GM21786 (cell line): ENCODE measurements around the gene PPIL3.
"Not testable (repeated sequence)": the region's sequence is repeated elsewhere in the genome, so short reads cannot be mapped to it uniquely, and the experiment has no call there.

Source experiments
- ATAC-seq: cut with Tn5 transposase; IDR thresholded peaks from one replicate; pipeline ENCODE4 v1.9.1; 2021; ENCODE audit not compliant: unreplicated experiment

Gene PPIL3

GRCh38 chr2:200888704-200889625, at the start of gene PPIL3, which contains the start of gene NIF3L1:
TSS of gene PPIL3 (minus strand) at chr2:200889077. CDS start at chr2:200887615, 1,462 bp downstream.
TSS of gene NIF3L1 (plus strand) at chr2:200889371. CDS start at chr2:200891944, 2,573 bp downstream.
- ATAC-seq: peak; percentile 89

DNA sequence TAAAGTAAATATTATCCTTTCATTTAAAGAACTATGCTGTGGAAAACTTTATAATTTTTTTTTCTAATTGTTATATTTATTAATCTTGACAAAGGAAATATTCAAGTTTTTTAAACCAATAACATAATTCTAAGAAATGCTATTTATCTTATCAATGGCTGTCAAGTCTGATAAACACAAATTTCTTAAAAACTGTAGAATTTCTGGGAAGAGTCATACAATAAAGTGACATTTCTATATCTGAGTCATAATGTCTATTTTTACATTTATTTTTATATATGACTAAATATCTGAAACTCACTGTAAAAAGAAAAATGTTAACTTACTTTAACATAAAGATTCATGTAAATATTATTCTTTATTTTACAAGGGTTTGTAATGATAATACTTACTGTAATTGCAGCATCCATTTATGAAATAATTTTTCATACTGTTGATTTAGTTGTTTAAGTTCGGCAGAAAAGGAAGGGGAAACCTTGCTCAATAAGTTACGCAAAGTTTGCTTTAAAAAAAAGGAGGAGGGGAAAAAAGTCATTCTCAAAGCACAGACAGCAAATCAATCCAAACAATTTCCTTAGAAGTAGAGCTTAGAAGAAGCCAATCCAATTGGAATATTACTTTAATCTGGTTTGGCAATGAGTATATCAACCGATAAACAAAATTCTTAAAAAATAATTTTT, 42.2 kb upstream of the PPIL3 start:
- no peak for ATAC-seq

GRCh38 chr2:200929334-200930249, 40.7 kb upstream of the PPIL3 start:
- no peak for ATAC-seq

DNA sequence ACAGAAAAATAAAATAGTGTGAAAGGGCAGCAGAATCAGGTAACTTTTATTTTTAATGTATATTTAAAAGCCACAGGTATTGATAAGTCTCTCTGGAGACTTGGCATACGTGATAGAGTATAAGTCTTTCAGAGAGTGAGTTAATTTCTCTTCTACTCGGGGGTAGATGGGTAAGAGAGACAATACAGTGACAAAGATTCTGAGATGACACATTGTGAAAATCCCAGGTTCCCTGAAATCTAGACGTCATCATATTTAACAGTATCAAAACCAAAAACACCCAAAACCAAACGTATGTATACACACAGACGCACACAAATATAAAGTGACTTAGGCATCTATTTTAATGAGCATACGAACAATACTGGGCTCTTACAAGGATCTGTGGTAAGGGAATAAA, 33.6 kb upstream of the PPIL3 start:
- ATAC-seq: no peak

DNA sequence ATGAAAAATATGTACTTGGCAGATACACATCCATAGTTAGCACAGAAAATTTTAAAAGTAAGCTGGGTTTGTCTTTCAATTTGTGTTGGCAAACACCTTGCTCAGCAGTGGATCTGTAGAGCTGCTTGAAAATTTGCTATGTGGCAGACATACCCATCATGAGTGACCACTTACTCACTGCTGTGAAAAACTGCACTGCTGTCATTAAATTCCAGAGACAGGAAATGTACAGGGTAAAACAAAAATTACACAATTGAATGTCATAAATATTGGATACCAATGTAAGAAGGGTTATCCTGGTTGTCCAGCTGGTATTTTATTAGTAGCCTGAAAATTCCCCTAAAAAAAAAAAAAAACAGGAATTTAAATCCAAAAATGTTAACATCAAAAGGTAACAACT, 24.8 kb upstream of the PPIL3 start:
- no peak for ATAC-seq

DNA sequence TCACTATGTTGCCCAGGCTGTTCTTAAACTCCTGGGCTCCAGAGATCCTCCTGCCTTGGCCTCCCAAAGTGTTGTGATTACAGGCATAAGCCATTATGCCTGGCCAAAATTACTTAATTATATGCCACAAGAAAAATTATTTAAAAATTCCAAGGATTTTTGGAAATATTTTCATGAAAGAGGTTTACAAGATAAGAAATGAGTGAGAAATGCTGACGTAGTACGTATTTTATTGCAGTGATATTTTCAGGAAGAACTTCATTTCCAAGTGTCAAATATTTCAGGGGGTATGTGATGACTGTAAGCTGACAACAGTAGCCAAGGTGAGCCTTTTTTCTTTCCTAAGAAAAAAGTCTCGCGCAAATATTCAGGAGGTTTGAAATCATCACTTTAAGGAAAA, 21.1 kb upstream of the PPIL3 start:
- ATAC-seq: no peak

DNA sequence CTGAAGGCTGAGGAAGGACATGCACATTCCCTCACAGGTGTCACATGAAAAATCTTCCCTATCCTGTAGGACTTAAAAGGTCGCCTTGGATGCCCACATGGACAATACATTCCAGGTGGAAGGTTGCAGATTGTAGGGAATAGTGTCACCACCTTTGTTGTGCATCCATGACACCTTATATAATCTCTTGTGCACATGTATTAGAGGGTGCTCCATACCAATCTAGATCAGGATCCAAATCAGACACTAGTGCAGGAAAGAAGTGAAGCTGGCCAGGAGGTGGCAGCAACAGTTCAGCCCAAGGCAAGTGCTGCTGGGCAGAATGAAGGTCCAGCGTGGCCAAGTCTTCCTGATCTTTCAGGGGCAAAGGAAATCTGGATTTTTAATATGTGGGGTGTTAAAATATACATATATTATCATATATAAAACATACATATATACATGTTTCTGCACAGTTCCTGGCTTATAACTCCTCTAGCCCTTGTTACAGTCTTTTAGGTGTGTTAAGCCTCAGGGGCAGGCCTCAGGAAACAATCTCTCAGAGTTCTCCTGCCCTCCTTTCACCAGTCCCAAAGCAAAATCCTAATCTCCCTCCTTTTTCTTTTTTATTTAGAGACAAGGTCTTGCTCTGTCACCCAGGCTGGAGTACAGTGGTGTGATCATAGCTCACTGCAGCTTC, 16.9 kb upstream of the PPIL3 start:
- ATAC-seq: peak; percentile 49

DNA sequence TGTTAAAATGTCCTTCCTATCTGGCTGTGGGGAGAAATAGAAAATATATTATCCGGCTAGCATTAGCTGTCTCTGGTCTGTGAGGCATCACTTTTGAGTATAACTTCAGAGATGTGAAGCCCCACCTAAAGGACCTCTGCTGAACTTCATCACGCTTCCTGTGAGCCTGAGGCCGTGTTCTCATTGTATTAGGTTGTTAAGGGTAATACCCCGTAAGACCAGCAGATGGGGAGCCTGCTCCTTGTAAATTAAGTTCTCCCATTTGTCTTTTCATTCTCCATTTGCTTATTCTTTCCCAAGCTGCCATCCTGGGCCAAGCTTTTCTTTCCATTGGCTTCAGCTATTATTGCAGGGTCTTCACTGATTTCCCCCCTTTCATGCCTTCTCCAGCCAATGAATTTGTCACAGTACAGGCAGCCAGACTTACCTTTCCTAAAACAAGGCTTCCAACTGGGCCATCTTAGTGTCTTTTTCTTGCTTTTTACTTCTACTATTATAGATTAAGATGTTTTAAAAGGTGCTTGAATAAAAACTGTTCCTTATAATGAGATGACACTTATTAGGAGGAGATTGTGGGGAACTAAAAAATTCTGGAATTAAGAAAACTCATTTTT, 12.7 kb upstream of the PPIL3 start:
- peak; percentile 99 for ATAC-seq

- ATAC-seq: no peak
Observed at GRCh38 chr2:200899482-200899881, 10.6 kb upstream of the PPIL3 start.

DNA sequence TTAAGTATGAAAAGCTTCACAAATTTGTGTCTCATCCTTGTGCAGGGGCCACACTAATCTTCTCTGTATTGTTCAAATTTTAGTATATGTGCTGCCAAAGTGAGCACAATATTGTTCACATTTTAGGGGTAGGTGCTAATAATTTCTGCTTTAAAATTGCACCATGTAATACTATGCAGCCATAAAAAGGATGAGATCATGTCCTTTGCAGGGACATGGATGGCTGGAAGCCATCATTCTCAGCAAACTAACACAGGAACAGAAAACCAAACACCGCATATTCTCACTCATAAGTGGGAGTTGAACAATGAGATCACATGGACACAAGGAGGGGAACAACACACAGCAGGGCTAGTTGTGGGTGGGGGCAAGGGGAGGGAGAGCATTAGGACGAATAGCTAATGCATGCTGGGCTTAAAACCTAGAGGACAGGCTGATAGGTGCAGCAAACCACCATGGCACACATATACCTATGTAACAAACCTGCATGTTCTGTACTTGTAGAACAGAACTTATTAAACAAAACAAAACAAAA, 7.1 kb downstream of the PPIL3 start:
- ATAC-seq: not testable (repeated sequence)

GRCh38 chr2:200878289-200878880, 10.5 kb downstream of the PPIL3 start:
- no peak for ATAC-seq

GRCh38 chr2:200877443-200877842, 11.4 kb downstream of the PPIL3 start:
- no peak for ATAC-seq

DNA sequence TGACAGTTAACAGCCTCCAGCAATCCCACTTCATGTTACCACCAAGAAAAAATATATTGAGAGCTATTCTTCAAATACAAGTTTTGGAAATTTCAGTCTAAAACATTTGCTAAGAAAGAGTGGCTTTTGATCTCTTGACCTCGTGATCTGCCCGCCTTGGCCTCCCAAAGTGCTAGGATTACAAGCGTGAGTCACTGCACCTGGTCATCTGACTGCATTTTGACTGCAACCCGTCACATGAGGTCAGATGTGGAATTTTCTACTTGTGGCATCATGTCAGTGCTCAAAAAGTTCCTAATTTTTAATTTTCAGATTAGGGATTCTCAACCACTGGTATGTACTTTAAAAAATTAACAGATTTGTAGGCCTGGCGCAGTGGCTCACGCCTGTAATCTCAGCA, 15.3 kb downstream of the PPIL3 start:
- no peak for ATAC-seq

DNA sequence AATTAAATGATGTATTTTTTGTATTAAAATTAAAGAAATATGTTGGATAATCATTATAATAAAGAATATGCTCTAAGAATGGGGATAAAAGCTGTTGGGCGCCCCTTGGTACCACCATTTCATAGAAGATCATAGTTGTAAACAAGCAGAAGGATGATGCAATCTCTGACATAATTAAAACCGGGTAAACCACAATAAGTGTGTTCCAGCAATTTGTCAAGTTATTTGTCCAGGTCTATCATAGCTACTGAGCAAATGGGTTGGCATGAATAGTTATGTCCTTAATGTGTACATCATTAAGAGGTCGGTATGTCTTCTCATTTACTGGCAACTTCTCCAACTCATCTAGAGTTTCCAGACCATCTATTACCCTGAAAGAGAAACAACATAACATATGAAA, 17.7 kb downstream of the PPIL3 start:
- ATAC-seq: no peak

DNA sequence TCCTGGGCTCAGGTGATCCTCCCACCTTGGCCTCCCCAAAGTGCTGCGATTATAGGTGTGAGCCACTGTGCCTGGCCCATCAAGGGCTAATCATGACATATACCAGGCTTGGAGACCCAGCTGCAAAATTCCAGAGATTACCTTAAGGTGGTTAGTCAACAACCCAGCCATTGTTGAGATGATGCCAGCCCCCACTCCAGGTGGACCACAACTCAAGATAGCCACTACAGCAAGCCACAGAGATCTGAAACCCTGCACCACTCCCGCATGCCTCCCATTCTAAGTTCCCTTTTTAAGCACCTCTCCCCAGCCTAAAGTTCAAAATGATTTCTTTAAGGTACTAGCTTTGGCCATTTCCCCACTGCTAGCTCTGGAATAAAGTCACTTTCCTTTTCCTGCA, 19.9 kb downstream of the PPIL3 start:
- no peak for ATAC-seq

- ATAC-seq: peak; percentile 81
Observed at GRCh38 chr2:200864176-200865034, 24.5 kb downstream of the PPIL3 start, which contains the start of gene CLK1. TSS of gene CLK1 (minus strand) at chr2:200864658. CDS start at chr2:200861862, 2,796 bp downstream.

- ATAC-seq: peak; percentile 12
Observed at GRCh38 chr2:200863782-200864175, 25.1 kb downstream of the PPIL3 start.

DNA sequence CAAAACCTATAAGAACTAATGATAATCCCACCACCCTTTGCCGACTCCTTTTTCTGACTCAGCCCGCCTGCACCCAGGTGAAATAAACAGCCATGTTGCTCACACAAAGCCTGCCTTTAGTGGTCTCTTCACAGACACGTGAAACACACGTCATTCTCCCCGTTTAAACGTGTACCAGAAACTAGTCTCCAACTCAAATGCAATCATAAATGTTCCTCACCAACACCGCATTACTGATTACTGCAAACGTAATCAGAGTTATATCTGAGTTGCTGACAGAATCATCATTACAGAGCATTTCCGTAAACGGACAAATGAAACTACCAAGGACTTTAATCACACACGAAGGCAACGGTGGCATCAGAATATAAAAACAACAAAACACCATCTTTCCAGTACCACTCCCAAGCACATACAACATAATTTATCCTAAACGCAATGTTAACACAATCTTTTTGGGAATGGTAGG, 26.3 kb downstream of the PPIL3 start:
- no peak for ATAC-seq
